ENCODE data around the gene OR5AU1.

DNA sequence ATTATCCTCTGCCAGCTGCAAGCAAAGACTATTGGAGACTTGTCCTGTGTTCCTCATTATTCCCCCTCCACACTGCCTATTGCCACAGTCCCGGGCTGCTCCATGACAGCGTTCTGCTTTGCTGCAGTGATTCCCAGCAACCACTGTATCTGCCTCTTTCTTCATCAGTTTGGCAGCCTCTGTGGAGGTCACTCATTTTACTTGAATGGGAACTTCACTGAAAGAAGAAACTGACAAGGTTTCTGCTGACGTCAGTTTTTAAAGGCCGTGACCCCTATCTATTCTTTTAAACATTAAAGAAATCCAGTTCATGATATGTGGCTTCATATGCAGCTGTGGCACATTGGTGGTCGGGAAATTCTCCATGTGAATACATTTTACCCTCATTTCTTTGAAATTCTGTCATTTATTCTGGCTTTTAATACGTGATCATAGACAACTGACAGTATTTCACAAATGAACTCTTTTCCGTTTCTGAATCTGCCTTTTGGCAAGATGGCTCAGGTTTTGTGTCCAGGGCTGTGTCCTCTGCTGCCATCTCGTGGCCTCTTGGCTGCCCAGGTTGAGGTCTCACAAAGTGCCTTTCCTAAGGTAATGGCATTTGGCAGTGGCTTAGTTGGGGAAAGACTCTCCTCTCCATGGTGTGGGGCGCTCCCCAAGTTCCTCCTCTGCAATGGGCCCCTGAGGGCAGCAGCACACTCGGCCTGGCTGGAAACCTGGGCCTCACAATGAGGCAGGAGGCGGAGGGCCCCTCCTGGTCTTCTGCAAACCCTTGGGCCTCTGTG, 49.2 kb downstream of the OR5AU1 start:
- TF ChIP-seq, protein P1, sequence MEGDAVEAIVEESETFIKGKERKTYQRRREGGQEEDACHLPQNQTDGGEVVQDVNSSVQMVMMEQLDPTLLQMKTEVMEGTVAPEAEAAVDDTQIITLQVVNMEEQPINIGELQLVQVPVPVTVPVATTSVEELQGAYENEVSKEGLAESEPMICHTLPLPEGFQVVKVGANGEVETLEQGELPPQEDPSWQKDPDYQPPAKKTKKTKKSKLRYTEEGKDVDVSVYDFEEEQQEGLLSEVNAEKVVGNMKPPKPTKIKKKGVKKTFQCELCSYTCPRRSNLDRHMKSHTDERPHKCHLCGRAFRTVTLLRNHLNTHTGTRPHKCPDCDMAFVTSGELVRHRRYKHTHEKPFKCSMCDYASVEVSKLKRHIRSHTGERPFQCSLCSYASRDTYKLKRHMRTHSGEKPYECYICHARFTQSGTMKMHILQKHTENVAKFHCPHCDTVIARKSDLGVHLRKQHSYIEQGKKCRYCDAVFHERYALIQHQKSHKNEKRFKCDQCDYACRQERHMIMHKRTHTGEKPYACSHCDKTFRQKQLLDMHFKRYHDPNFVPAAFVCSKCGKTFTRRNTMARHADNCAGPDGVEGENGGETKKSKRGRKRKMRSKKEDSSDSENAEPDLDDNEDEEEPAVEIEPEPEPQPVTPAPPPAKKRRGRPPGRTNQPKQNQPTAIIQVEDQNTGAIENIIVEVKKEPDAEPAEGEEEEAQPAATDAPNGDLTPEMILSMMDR (IDR thresholded peaks at IDR 0.05) = peak; percentile 98
- TF ChIP-seq ZFX (IDR thresholded peaks at IDR 0.05; ENCODE audit: borderline replicate concordance) = no peak
